Mucosa of rectum (tissue), 2 donors: ENCODE data around the gene C2orf15.

ENCODE experiments used
- H3K27ac ChIP-seq, 2 donors: one replicate each; pipeline ENCODE4 v1.7.0; 2013; ENCODE audit warnings: inconsistent platforms in 2 of 2, low read depth in 2 of 2, low read length in 2 of 2
- H3K27me3 ChIP-seq, 2 donors: one replicate each; pipeline ENCODE4 v1.7.0; 2013; ENCODE audit warnings: low read length in 2 of 2; ENCODE audit not compliant: control insufficient read depth in 2 of 2, insufficient read depth in 2 of 2
- H3K36me3 ChIP-seq, 2 donors: one replicate each; pipeline ENCODE4 v1.7.0; 2013; ENCODE audit warnings: low read length in 2 of 2; ENCODE audit not compliant: control insufficient read depth in 2 of 2, insufficient read depth in 2 of 2
- H3K4me1 ChIP-seq, 2 donors: one replicate each; pipeline ENCODE4 v1.7.0; 2013; ENCODE audit warnings: low read length in 2 of 2, mild to moderate bottlenecking in 1 of 2; ENCODE audit not compliant: control insufficient read depth in 2 of 2, insufficient read depth in 2 of 2
- H3K4me3 ChIP-seq, 2 donors: one replicate each; pipeline ENCODE4 v1.7.0; 2013; ENCODE audit warnings: low read length in 2 of 2
- H3K9ac ChIP-seq, 2 donors: one replicate each; pipeline ENCODE4 v1.7.0; 2013; ENCODE audit warnings: low read length in 2 of 2, low read depth in 1 of 2, mild to moderate bottlenecking in 1 of 2
- H3K9me3 ChIP-seq, 2 donors: one replicate each; pipeline ENCODE4 v1.7.0; 2013; ENCODE audit warnings: low read length in 2 of 2; ENCODE audit not compliant: control insufficient read depth in 2 of 2
- donor health status: healthy.
- donor health status: Normal muscosa, but diverticular disease.

C2orf15 gene

DNA sequence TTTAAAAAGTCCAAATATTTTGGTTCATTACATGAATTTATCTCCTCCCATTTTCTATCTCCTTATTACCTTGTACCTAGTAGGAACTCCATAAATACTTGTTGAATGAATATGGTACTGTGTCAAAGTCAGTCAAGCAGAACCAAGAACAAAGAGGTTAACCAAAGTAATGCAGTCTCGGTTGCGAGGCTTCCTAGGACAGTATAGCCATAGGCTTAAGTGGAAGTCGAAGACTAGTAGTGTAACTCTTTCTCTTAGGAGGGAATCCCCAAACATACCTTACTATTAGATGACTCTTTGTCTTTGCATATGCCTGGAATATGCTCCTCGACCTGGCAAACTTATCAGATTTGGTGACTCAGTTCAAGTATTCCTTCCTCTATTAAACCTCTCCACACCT is 18.1 kb downstream of the C2orf15 start:
- H3K36me3 ChIP-seq: peaks cover 0 to 6% of the 10 kb centered on the region in 2 donors

DNA sequence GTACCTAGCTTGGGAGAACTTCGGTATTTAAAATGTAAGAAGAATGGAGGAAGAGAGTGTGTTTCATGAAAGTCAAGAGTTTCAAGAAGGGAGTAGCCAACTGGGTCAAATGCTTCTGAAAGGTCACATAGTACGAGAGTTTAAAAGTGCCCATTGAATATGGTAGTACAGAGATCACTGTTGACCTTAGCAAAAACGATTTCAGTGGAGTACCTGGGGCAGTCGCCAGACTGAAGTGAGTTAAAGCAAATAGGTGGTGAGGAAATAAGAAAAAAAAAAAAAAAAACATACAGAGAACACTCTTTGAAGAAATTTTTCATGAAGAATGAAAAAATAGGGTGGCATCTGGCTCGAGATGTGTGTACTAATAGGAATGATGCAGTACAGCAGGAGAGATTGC is 24.7 kb downstream of the C2orf15 start:
- Histone ChIP-seq H3K4me1 (no peaks in the 10 kb centered on the region), H3K27ac (no peak overlapping the region), H3K4me3 (no peak overlapping the region), H3K27me3 (no peaks in the 10 kb centered on the region), H3K36me3 (peaks cover 24 to 29% of the 10 kb centered on the region in 2 donors), H3K9me3 (no peaks in the 10 kb centered on the region), H3K9ac (no peak overlapping the region)

More for the DNA sequence above, 18.1 kb downstream of the C2orf15 start:
- H3K4me3 ChIP-seq: no peak overlapping the region
- H3K27me3 ChIP-seq: no peaks in the 10 kb centered on the region
- H3K4me1 ChIP-seq: peaks cover 5 to 7% of the 10 kb centered on the region in 2 donors
- no peak overlapping the region for H3K27ac ChIP-seq
- H3K9me3 ChIP-seq: no peaks in the 10 kb centered on the region
- H3K9ac ChIP-seq: no peak overlapping the region

GRCh38 chr2:99169534-99169933 is 28.0 kb downstream of the C2orf15 start:
- Histone ChIP-seq H3K9ac (no peak overlapping the region), H3K27me3 (no peaks in the 10 kb centered on the region), H3K36me3 (peaks cover 40 to 41% of the 10 kb centered on the region in 2 donors), H3K4me3 (no peak overlapping the region), H3K27ac (no peak overlapping the region), H3K9me3 (no peaks in the 10 kb centered on the region), H3K4me1 (no peaks in the 10 kb centered on the region)

GRCh38 chr2:99171377-99172140 is 30.1 kb downstream of the C2orf15 start:
- Histone ChIP-seq H3K27ac (no peak overlapping the region), H3K27me3 (no peaks in the 10 kb centered on the region), H3K36me3 (peaks cover 38 to 41% of the 10 kb centered on the region in 2 donors)

DNA sequence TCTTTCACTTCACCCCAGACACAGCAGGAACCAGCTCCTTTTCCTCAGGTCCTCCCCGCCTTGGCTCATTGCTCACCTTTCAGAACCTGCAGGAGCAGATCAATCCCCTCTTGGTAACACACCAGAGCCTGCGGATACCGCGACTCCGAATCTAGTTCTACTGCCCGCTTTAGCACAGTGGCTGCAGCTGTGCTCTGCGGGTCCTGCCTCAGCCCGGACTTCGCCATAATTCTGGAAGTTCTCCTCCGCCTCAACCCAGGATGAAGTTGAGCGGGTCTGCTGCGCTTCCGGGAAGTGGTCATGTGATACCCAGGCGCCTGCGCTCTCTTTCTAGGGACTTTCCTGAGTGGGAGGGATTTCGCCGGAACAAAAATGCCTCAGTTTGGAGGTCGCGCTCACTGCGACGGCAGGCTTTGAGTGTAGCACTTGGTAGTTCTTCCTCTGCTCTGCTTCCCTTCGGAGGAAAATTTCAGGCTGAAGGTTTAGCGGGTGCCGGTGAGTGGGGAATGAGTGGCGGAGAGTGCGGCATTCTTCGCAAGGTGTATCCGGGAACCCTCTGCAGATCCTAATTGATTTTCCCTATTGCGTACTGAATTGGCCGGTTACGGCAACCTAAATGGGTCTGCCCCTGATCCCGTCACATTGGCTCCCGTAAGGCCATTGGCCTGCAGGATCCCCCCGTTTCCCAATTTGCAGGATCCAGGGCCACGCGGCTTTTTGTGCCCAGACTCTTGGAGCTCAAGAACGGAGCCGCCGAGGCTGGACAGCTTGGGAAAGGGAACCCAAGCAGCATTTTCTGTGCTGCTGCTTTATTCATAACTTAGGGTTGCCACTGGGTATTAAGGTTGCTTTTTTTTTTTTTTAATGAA is 39.5 kb downstream of the C2orf15 start, which contains the start of the genes MITD1 and MRPL30:
Gene MITD1, minus strand, starts transcription at position 304 of the 869 bp plus-strand sequence. Its CDS starts 77 bp downstream, at position 227.
Gene MRPL30, plus strand, starts transcription at position 430 of the 869 bp plus-strand sequence. CDS start 5,020 bp downstream, outside the sequence.
- Histone ChIP-seq H3K27ac (peak within 1 kb of the TSS; percentile 71 to 77), H3K4me3 (peak within 1 kb of the TSS; percentile 92 to 98), H3K36me3 (no peaks in the 10 kb centered on the region), H3K9me3 (no peaks in the 10 kb centered on the region), H3K9ac (peak within 1 kb of the TSS; percentile 82 to 90), H3K4me1 (peaks cover 7 to 9% of the 10 kb centered on the region in 2 donors), H3K27me3 (no peaks in the 10 kb centered on the region)

More at GRCh38 chr2:99171377-99172140, 30.1 kb downstream of the C2orf15 start:
- H3K4me1 ChIP-seq: no peaks in the 10 kb centered on the region
- no peaks in the 10 kb centered on the region for H3K9me3 ChIP-seq
- H3K4me3 ChIP-seq: no peak overlapping the region
- no peak overlapping the region for H3K9ac ChIP-seq

DNA sequence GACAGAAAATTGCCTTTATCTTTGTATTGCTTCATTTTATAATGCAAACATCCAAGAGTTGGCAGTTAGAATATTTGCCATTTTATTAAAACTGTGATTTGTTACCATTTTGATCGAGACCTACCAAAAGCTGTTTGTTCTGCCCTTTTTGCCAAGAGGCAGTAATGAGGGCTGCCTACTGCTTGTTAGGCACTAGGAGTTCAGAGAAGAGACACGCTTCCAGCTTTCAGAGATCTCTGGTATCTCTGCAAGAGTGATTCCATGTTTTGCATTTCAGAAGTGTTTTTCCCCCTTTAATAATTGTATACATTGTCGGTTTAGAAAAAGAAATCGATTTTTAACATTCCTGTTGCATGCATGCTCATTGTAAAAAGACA is 40.1 kb downstream of the C2orf15 start:
- Histone ChIP-seq H3K9ac (peak overlapping the region; percentile 82 to 90), H3K4me3 (peak overlapping the region; percentile 92 to 98), H3K4me1 (peaks cover 7 to 9% of the 10 kb centered on the region in 2 donors), H3K27ac (no peak overlapping the region), H3K36me3 (no peaks in the 10 kb centered on the region), H3K27me3 (no peaks in the 10 kb centered on the region), H3K9me3 (no peaks in the 10 kb centered on the region)

GRCh38 chr2:99183025-99183424 is 41.5 kb downstream of the C2orf15 start:
- Histone ChIP-seq H3K9ac (no peak overlapping the region), H3K36me3 (peaks cover 5 to 6% of the 10 kb centered on the region in 2 donors), H3K27me3 (no peaks in the 10 kb centered on the region), H3K27ac (no peak overlapping the region), H3K4me1 (peaks cover 7 to 9% of the 10 kb centered on the region in 2 donors), H3K4me3 (no peak overlapping the region), H3K9me3 (no peaks in the 10 kb centered on the region)

- H3K27ac ChIP-seq: no peak overlapping the region
- H3K27me3 ChIP-seq: no peaks in the 10 kb centered on the region
- no peak overlapping the region for H3K4me3 ChIP-seq
- no peaks in the 10 kb centered on the region for H3K9me3 ChIP-seq
- H3K4me1 ChIP-seq: peaks cover 6 to 9% of the 10 kb centered on the region in 2 donors
- H3K36me3 ChIP-seq: peaks cover 13 to 18% of the 10 kb centered on the region in 2 donors
- no peak overlapping the region for H3K9ac ChIP-seq
These were observed 43.3 kb downstream of the C2orf15 start for GRCh38 chr2:99184811-99185210.

GRCh38 chr2:99187011-99187410 is 45.5 kb downstream of the C2orf15 start:
- Histone ChIP-seq H3K27me3 (no peaks in the 10 kb centered on the region), H3K9me3 (no peaks in the 10 kb centered on the region), H3K27ac (no peak overlapping the region), H3K9ac (no peak overlapping the region), H3K4me1 (peaks cover under 1% of the 10 kb centered on the region in 2 donors), H3K36me3 (peaks cover 25% of the 10 kb centered on the region in 2 donors), H3K4me3 (no peak overlapping the region)

- H3K9me3 ChIP-seq: no peaks in the 10 kb centered on the region
- no peaks in the 10 kb centered on the region for H3K4me1 ChIP-seq
- H3K27me3 ChIP-seq: no peaks in the 10 kb centered on the region
- H3K4me3 ChIP-seq: no peak overlapping the region
- H3K9ac ChIP-seq: no peak overlapping the region
- peaks cover 25 to 29% of the 10 kb centered on the region in 2 donors for H3K36me3 ChIP-seq
- no peak overlapping the region for H3K27ac ChIP-seq
These were observed 46.9 kb downstream of the C2orf15 start for GRCh38 chr2:99188357-99188756.
